Hepatocyte (in vitro differentiated cells): ENCODE data around the gene SNHG17. TPM values are rescaled to one million over a fixed set of nuclear protein-coding genes. Genes with fewer than 3 reads are reported as not detected.
"Not testable (repeated sequence)": the region's sequence is repeated elsewhere in the genome, so short reads cannot be mapped to it uniquely, and the experiment has no call there.

Experiments
- DNase-seq: peaks from one replicate; pipeline ENCODE4 v3.0.0-alpha.2; 2016; ENCODE audit warnings: low spot score
- H2AFZ ChIP-seq: fragments of 200-600 bp; sonication (generic); 2 replicates; pipeline ENCODE4 v1.6.0; 2016; ENCODE audit warnings: antibody characterized with exemption, mild to moderate bottlenecking
- H3K27ac ChIP-seq: fragments of 200-600 bp; sonication (generic); 2 replicates; pipeline ENCODE4 v1.5.1; 2016; ENCODE audit warnings: mild to moderate bottlenecking
- H3K27me3 ChIP-seq: fragments of 200-600 bp; sonication (generic); 2 replicates; pipeline ENCODE4 v1.6.1; 2016
- H3K36me3 ChIP-seq: fragments of 200-600 bp; sonication (generic); replicated peaks from 2 replicates; pipeline ENCODE4 v1.5.1; 2016; ENCODE audit warnings: low read depth; ENCODE audit not compliant: insufficient read depth
- H3K4me1 ChIP-seq: fragments of 200-600 bp; sonication (generic); 2 replicates; pipeline ENCODE4 v1.5.1; 2016; ENCODE audit warnings: mild to moderate bottlenecking, moderate library complexity; ENCODE audit not compliant: insufficient read depth
- H3K4me2 ChIP-seq: fragments of 200-600 bp; sonication (generic); 2 replicates; pipeline ENCODE4 v1.6.0; 2016
- H3K4me3 ChIP-seq: fragments of 200-600 bp; sonication (generic); 2 replicates; pipeline ENCODE4 v1.5.1; 2016; ENCODE audit warnings: mild to moderate bottlenecking
- H3K79me2 ChIP-seq: fragments of 200-600 bp; sonication (generic); 2 replicates; pipeline ENCODE4 v1.6.0; 2017; ENCODE audit warnings: mild to moderate bottlenecking
- H3K9me2 ChIP-seq: fragments of 200-600 bp; sonication (generic); replicated peaks from 2 replicates; pipeline ENCODE4 v1.6.0; 2017; ENCODE audit warnings: mild to moderate bottlenecking; ENCODE audit not compliant: insufficient read depth
- H3K9me3 ChIP-seq: fragments of 200-600 bp; sonication (generic); 2 replicates; pipeline ENCODE4 v1.5.1; 2016; ENCODE audit warnings: low read depth, mild to moderate bottlenecking
- H4K20me1 ChIP-seq: fragments of 200-600 bp; sonication (generic); 2 replicates; pipeline ENCODE4 v1.6.0; 2016; ENCODE audit warnings: mild to moderate bottlenecking; ENCODE audit not compliant: insufficient read depth, poor library complexity, severe bottlenecking
- CTCF ChIP-seq: fragments of 200-600 bp; sonication (generic); IDR thresholded peaks from 2 replicates; pipeline ENCODE4 v1.5.1; 2016; ENCODE audit warnings: antibody characterized with exemption, mild to moderate bottlenecking; ENCODE audit not compliant: poor library complexity
- EZH2 ChIP-seq: fragments of 200-600 bp; sonication (generic); IDR thresholded peaks from 2 replicates; pipeline ENCODE4 v1.6.1; 2016; ENCODE audit warnings: antibody characterized with exemption, mild to moderate bottlenecking, borderline replicate concordance
- EZH2phosphoT487 ChIP-seq: fragments of 200-600 bp; sonication (generic); IDR thresholded peaks from one replicate; pipeline ENCODE4 v1.6.1; 2018; ENCODE audit warnings: antibody characterized with exemption, mild to moderate bottlenecking, low read depth, moderate library complexity; ENCODE audit not compliant: unreplicated experiment, severe bottlenecking
- whole genome bisulfite sequencing: methylation state at CpG from one replicate; pipeline ENCODE4 v1.1.6; 2016; ENCODE audit warnings: low lambda C conversion rate; ENCODE audit errors: missing lambda C conversion rate; 5-methylcytosine and 5-hydroxymethylcytosine counted together
- polyA plus RNA-seq: library from polyadenylated mRNA; unstranded; fragments of >200 nt; fragmentation: Nextera tagmentation; extraction: Ambion mirVana; gene quantifications from 2 replicates; pipeline ENCODE4 v1.2.1, GENCODE V29; 2016
- total RNA-seq: library from RNA; depleted of rRNA; stranded (reverse); fragments of >200 nt; gene quantifications from 2 replicates; pipeline ENCODE4 v1.2.3, GENCODE V29; 2014

The SNHG17 gene
- total and polyA plus RNA-seq, 2 experiments from 2014 or later: 8.5 to 24.3 TPM

DNA sequence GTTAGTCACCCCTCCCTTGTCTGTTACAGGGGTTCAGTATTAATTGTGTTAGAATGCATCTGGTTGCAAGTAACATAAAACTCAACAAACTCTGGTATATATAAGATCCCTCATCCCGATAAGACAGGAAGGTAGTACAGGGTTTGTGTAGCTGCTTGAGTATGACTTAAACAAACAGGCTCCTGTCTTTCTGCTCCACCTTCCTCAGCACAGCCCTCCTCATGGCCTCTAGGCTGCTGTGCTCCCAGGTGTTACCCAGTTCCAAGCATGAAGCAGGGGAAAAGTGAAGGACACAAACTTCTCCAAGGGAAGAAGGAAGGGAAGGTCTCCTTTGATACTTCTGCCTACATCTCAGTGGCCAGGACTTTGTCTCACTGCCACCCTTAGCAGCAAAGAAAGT, 36.1 kb upstream of the SNHG17 start:
- no peaks in the 10 kb centered on the region for H3K27me3 ChIP-seq
- H2AFZ ChIP-seq: peak overlapping the region; percentile 82
- no peak for DNase-seq
- no peak for TF ChIP-seq CTCF
- no peak for TF ChIP-seq EZH2
- no peak for TF ChIP-seq EZH2phosphoT487
- peak overlapping the region; percentile 78 for H3K4me2 ChIP-seq
- H3K4me1 ChIP-seq: peaks cover 15% of the 10 kb centered on the region
- H3K36me3 ChIP-seq: no peaks in the 10 kb centered on the region
- WGBS: 77% methylated on average over 1 of the region's 1 CpG
- H3K79me2 ChIP-seq: peaks cover 32% of the 10 kb centered on the region
- H3K9me2 ChIP-seq: no peaks in the 10 kb centered on the region
- H3K27ac ChIP-seq: peak overlapping the region; percentile 79
- H4K20me1 ChIP-seq: peaks cover 17% of the 10 kb centered on the region
- no peak overlapping the region for H3K4me3 ChIP-seq
- no peaks in the 10 kb centered on the region for H3K9me3 ChIP-seq

GRCh38 chr20:38466983-38467382, 31.9 kb upstream of the SNHG17 start:
- H2AFZ ChIP-seq: no peak overlapping the region
- H3K27ac ChIP-seq: no peak overlapping the region
- H4K20me1 ChIP-seq: no peaks in the 10 kb centered on the region
- H3K9me3 ChIP-seq: no peaks in the 10 kb centered on the region
- 82% methylated on average over 3 of the region's 3 CpGs for WGBS
- no peak for TF ChIP-seq EZH2phosphoT487
- H3K4me1 ChIP-seq: peaks cover 6% of the 10 kb centered on the region
- no peaks in the 10 kb centered on the region for H3K36me3 ChIP-seq
- no peak for DNase-seq
- H3K9me2 ChIP-seq: no peaks in the 10 kb centered on the region
- no peak overlapping the region for H3K4me2 ChIP-seq
- no peak overlapping the region for H3K4me3 ChIP-seq
- H3K27me3 ChIP-seq: no peaks in the 10 kb centered on the region
- H3K79me2 ChIP-seq: no peaks in the 10 kb centered on the region

GRCh38 chr20:38466171-38466570, 31.0 kb upstream of the SNHG17 start:
- H3K79me2 ChIP-seq: no peaks in the 10 kb centered on the region
- H3K4me3 ChIP-seq: no peak overlapping the region
- H3K4me2 ChIP-seq: no peak overlapping the region
- no peak for DNase-seq
- H3K9me3 ChIP-seq: no peaks in the 10 kb centered on the region
- H4K20me1 ChIP-seq: no peaks in the 10 kb centered on the region
- H3K36me3 ChIP-seq: no peaks in the 10 kb centered on the region
- TF ChIP-seq EZH2phosphoT487 (no peak), CTCF (no peak), EZH2 (no peak)
- H3K9me2 ChIP-seq: no peaks in the 10 kb centered on the region
- no peak overlapping the region for H2AFZ ChIP-seq
- 87% methylated on average over 2 of the region's 2 CpGs for WGBS
- no peak overlapping the region for H3K27ac ChIP-seq
- no peaks in the 10 kb centered on the region for H3K4me1 ChIP-seq
- H3K27me3 ChIP-seq: no peaks in the 10 kb centered on the region

DNA sequence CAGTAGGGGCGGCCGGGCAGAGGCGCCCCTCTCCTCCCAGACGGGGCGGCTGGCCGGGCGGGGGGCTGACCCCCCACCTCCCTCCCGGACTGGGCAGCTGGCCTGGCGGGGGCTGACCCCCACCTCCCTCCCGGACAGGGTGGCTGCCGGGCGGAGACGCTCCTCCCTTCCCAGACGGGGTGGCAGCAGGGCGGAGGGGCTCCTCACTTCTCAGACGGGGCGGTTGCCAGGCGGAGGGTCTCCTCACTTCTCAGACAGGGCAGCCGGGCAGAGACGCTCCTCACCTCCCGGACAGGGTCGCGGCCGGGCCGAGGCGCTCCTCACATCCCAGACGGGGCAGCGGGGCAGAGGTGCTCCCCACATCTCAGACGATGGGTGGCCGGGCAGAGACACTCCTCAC, 26.4 kb upstream of the SNHG17 start:
- not testable (repeated sequence) for H3K79me2 ChIP-seq, DNase-seq, H3K9me3 ChIP-seq, H3K4me1 ChIP-seq, H3K4me3 ChIP-seq, H3K27me3 ChIP-seq, H3K36me3 ChIP-seq, H3K27ac ChIP-seq, H4K20me1 ChIP-seq, H3K9me2 ChIP-seq, H3K4me2 ChIP-seq, H2AFZ ChIP-seq
- 95% methylated on average over 11 of the region's 30 CpGs for WGBS

- H3K9me2 ChIP-seq, H3K4me1 ChIP-seq, H3K9me3 ChIP-seq, H3K27me3 ChIP-seq, H3K79me2 ChIP-seq, H4K20me1 ChIP-seq, H3K4me3 ChIP-seq, H3K36me3 ChIP-seq, H2AFZ ChIP-seq, DNase-seq, H3K4me2 ChIP-seq, H3K27ac ChIP-seq: not testable (repeated sequence)
- no CpG with 5 or more reads among the region's 33 CpGs for WGBS
Observed at GRCh38 chr20:38461167-38461566, 26.0 kb upstream of the SNHG17 start.

- not testable (repeated sequence) for H3K27me3 ChIP-seq, H3K9me2 ChIP-seq, H3K9me3 ChIP-seq, H3K36me3 ChIP-seq, H3K79me2 ChIP-seq, H3K4me3 ChIP-seq, H2AFZ ChIP-seq, H4K20me1 ChIP-seq, DNase-seq, H3K4me1 ChIP-seq
- Histone ChIP-seq H3K27ac (peak overlapping the region; percentile 49), H3K4me2 (peak overlapping the region; percentile 40)
- 29% methylated on average over 1 of the region's 2 CpGs for WGBS
Observed at GRCh38 chr20:38460631-38461030, 25.5 kb upstream of the SNHG17 start.
